K562 (cell line): ENCODE results near the gene LIMS1. TPM values are rescaled to one million over a fixed set of nuclear protein-coding genes. Genes with fewer than 3 reads are reported as not detected.

Experiments
- CAMTA2 ChIP-seq: fragments of 250-450 bp; sonication (Bioruptor Pico); conservative IDR thresholded peaks from 2 replicates; pipeline ENCODE4 v1.5.1; 2022
- FOXK1 ChIP-seq: sonication (generic); formaldehyde crosslinking; IDR thresholded peaks from 2 replicates; pipeline ENCODE4 v1.8.0; 2022; ENCODE audit warnings: missing genetic modification reagents, mild to moderate bottlenecking, borderline replicate concordance
- GABPA ChIP-seq: fragments of 200-800 bp; sonication (Bioruptor generic); conservative IDR thresholded peaks from 2 replicates; pipeline ENCODE4 v1.6.1; 2016; ENCODE audit warnings: low read depth, missing genetic modification characterization, missing compliant biosample characterization
- HNRNPLL ChIP-seq: fragments of 200-400 bp; formaldehyde crosslinking; IDR thresholded peaks from 2 replicates; pipeline ENCODE4 v1.6.1; 2017; ENCODE audit warnings: low read length, low read depth, mild to moderate bottlenecking; ENCODE audit not compliant: poor library complexity, severe bottlenecking
- KLF13 ChIP-seq: fragments of 450-650 bp; IDR thresholded peaks from 2 replicates; pipeline ENCODE4 v1.6.1; 2016; ENCODE audit warnings: missing genetic modification characterization, low read depth, mild to moderate bottlenecking, missing compliant biosample characterization, moderate library complexity, borderline replicate concordance
- MEIS2 ChIP-seq: fragments of 450-650 bp; IDR thresholded peaks from 2 replicates; pipeline ENCODE4 v1.6.1; 2014; ENCODE audit warnings: mild to moderate bottlenecking; ENCODE audit not compliant: partially characterized antibody
- RHOXF2B ChIP-seq: fragments of 250-450 bp; sonication (Bioruptor Pico); conservative IDR thresholded peaks from 2 replicates; pipeline ENCODE4 v1.5.1; 2021
- SIN3A ChIP-seq, 2 experiments: fragments of 150-350 bp in 1 of 2; IDR thresholded peaks; 2 replicates each; pipeline ENCODE4 v1.6.1; 2011 to 2016; ENCODE audit warnings: borderline replicate concordance in 2 of 2, low read depth in 2 of 2, low read length in 2 of 2, mild to moderate bottlenecking in 2 of 2, moderate library complexity in 2 of 2; ENCODE audit not compliant: control insufficient read depth in 1 of 2
- SMAD4 ChIP-seq: fragments of 250-450 bp; sonication (Bioruptor Pico); conservative IDR thresholded peaks from 2 replicates; pipeline ENCODE4 v1.8.0; 2021; ENCODE audit warnings: inconsistent platforms, mild to moderate bottlenecking, moderate library complexity
- TCF7L2 ChIP-seq: fragments of 150-350 bp; IDR thresholded peaks from 2 replicates; pipeline ENCODE4 v1.6.1; 2016; ENCODE audit warnings: low read depth, mild to moderate bottlenecking, low read length, moderate library complexity
- ZNF121 ChIP-seq: sonication (generic); formaldehyde crosslinking; conservative IDR thresholded peaks from 2 replicates; pipeline ENCODE4 v1.8.0; 2022; ENCODE audit warnings: missing genetic modification reagents
- ZNF134 ChIP-seq: fragments of 250-450 bp; sonication (Bioruptor Pico); conservative IDR thresholded peaks from 2 replicates; pipeline ENCODE4 v1.4.0; 2020
- ZNF212 ChIP-seq: fragments of 450-650 bp; formaldehyde crosslinking; IDR thresholded peaks from 2 replicates; pipeline ENCODE4 v1.4.0; 2020; ENCODE audit warnings: mild to moderate bottlenecking
- ZZZ3 ChIP-seq: fragments of 450-650 bp; IDR thresholded peaks from 2 replicates; pipeline ENCODE4 v1.6.1; 2016; ENCODE audit warnings: antibody characterized with exemption, mild to moderate bottlenecking, moderate library complexity
- polyA plus RNA-seq, 8 experiments: library from polyadenylated mRNA; depleted of rRNA in 4 of 8; stranded (reverse) in 5 of 8; unstranded in 3 of 8; fragments of >200 nt; fragmentation: Nextera tagmentation in 2 of 8; fragmentation: Illumina TruSeq in 1 of 8; extraction: Ambion mirVana in 2 of 8; extraction: Trizol in 1 of 8; gene quantifications; 2 replicates each; pipeline versions ENCODE4 v1.2.1 to v1.2.3, GENCODE V29; 2011 to 2014; ENCODE audit warnings: inconsistent platforms in 1 of 8, missing spikeins in 1 of 8
- total RNA-seq, 7 experiments: library from RNA; depleted of rRNA in 6 of 7; stranded (reverse); fragments of >200 nt in 6 of 7; fragmentation: Illumina TruSeq in 2 of 7; extraction: Trizol in 2 of 7; gene quantifications; 2 replicates each; pipeline versions ENCODE4 v1.2.1 to v1.2.3, GENCODE V29; 2011 to 2021; ENCODE audit warnings: low replicate concordance in 1 of 7
- TF ChIP-seq, protein P1 (sequence below), 2 experiments: fragments of 150-350 bp in 1 of 2; IDR thresholded peaks; 2 replicates each; pipeline ENCODE4 v1.6.1; 2012 to 2016; ENCODE audit warnings: low read depth in 2 of 2, low read length in 2 of 2, mild to moderate bottlenecking in 1 of 2, moderate library complexity in 1 of 2
- TF ChIP-seq, protein P2 (sequence below): fragments of 250-450 bp; sonication (Bioruptor Pico); IDR thresholded peaks from 2 replicates; pipeline ENCODE4 v1.5.0; 2021
- TF ChIP-seq, protein P3 (sequence below), 3 experiments: fragments of 200-800 bp in 1 of 3; fragments of 250-450 bp in 1 of 3; fragments of 450-650 bp in 1 of 3; sonication (Bioruptor Pico) in 1 of 3; sonication (Bioruptor generic) in 1 of 3; formaldehyde crosslinking in 1 of 3; IDR thresholded peaks; 2 replicates each; pipeline versions ENCODE4 v1.6.1 to v1.8.0; 2016 to 2022; ENCODE audit warnings: mild to moderate bottlenecking in 2 of 3, missing genetic modification characterization in 2 of 3, missing compliant biosample characterization in 1 of 3, moderate library complexity in 1 of 3
- TF ChIP-seq, protein P4 (sequence below): fragments of 250-450 bp; sonication (Bioruptor Pico); IDR thresholded peaks from 2 replicates; pipeline ENCODE4 v1.8.0; 2021; ENCODE audit warnings: moderate library complexity, mild to moderate bottlenecking, inconsistent platforms

Gene LIMS1
- total and polyA plus RNA-seq, 9 of the 15 experiments (the other 6 are each of a cell fraction or from before 2014, with no cell fraction given), result 52.8 to 134 (median 81.0) TPM

DNA sequence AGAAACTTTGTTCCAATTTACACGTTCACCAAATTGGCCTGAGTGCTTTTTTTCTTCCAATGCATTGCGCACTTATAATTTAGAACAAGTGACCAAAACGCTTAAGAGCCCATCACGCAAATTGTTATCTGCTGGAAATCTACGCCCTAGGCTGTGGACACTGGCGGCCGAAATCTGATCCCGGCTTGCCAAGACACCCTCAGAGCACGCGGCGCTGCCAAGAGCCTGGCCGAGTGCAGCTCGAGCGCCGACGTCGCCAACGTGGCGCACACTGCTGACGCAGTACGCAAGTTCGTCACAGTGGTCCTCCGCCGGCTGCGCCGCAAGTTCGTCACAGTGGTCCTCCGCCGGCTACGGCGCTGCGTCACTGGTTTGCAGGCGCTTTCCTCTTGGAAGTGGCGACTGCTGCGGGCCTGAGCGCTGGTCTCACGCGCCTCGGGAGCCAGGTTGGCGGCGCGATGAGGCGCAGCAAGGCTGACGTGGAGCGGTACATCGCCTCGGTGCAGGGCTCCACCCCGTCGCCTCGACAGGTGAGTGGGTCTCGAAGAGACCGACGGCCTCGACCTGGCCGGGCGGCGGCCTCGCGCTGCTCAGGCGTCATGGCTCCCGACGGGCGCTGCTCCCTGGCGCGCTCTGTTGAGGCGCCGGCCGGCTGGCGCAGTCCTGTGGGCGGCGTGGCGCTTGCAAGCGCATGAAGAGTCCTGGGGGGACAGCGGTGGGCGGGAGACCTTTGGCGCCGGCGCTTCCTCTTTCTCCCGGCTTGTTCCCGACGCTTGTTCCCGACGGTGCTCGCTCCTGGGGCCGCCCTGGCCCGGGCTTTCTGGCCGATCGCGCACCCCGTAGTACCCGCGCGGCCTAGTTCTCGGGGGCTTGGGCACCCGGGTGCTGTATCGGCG, 185.1 kb downstream of the LIMS1 start, which contains the start of gene RANBP2 (continued):
- peak; percentile 93 for TF ChIP-seq HNRNPLL
- TF ChIP-seq MEIS2, result peak; percentile 20
- peak; percentile 47; the same call in 1 of the 2 replicates for TF ChIP-seq GABPA (tag)
- TF ChIP-seq ZNF134, result no peak
- TF ChIP-seq SMAD4 (CRISPR knock-in tag), result peak; percentile 82
- TF ChIP-seq SIN3A (IDR thresholded peaks at IDR 0.05; ENCODE audit: borderline replicate concordance in 2 of 2, control insufficient read depth in 1 of 2, low read depth in 2 of 2, low read length in 2 of 2), result no peak
- no peak for TF ChIP-seq ZNF121 (CRISPR knock-in tag)
- no peak for TF ChIP-seq ZZZ3
- no peak for TF ChIP-seq TCF7L2
- peak; percentile 95 for TF ChIP-seq FOXK1 (CRISPR knock-in tag)
- TF ChIP-seq ZNF212, result 0 out of 2 replicates have a peak, but pooled peaks have one; percentile 56
- TF ChIP-seq, protein P1, sequence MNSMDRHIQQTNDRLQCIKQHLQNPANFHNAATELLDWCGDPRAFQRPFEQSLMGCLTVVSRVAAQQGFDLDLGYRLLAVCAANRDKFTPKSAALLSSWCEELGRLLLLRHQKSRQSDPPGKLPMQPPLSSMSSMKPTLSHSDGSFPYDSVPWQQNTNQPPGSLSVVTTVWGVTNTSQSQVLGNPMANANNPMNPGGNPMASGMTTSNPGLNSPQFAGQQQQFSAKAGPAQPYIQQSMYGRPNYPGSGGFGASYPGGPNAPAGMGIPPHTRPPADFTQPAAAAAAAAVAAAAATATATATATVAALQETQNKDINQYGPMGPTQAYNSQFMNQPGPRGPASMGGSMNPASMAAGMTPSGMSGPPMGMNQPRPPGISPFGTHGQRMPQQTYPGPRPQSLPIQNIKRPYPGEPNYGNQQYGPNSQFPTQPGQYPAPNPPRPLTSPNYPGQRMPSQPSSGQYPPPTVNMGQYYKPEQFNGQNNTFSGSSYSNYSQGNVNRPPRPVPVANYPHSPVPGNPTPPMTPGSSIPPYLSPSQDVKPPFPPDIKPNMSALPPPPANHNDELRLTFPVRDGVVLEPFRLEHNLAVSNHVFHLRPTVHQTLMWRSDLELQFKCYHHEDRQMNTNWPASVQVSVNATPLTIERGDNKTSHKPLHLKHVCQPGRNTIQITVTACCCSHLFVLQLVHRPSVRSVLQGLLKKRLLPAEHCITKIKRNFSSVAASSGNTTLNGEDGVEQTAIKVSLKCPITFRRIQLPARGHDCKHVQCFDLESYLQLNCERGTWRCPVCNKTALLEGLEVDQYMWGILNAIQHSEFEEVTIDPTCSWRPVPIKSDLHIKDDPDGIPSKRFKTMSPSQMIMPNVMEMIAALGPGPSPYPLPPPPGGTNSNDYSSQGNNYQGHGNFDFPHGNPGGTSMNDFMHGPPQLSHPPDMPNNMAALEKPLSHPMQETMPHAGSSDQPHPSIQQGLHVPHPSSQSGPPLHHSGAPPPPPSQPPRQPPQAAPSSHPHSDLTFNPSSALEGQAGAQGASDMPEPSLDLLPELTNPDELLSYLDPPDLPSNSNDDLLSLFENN (IDR thresholded peaks at IDR 0.05; ENCODE audit: low read depth in 2 of 2, low read length in 2 of 2), result no peak
- TF ChIP-seq, protein P2, sequence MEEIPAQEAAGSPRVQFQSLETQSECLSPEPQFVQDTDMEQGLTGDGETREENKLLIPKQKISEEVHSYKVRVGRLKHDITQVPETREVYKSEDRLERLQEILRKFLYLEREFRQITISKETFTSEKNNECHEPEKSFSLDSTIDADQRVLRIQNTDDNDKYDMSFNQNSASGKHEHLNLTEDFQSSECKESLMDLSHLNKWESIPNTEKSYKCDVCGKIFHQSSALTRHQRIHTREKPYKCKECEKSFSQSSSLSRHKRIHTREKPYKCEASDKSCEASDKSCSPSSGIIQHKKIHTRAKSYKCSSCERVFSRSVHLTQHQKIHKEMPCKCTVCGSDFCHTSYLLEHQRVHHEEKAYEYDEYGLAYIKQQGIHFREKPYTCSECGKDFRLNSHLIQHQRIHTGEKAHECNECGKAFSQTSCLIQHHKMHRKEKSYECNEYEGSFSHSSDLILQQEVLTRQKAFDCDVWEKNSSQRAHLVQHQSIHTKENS (CRISPR knock-in tag), result no peak
- TF ChIP-seq RHOXF2B (CRISPR knock-in tag), result no peak
- TF ChIP-seq KLF13 (tag), result peak; percentile 26; the same call in 1 of the 2 replicates
- TF ChIP-seq, protein P3, sequence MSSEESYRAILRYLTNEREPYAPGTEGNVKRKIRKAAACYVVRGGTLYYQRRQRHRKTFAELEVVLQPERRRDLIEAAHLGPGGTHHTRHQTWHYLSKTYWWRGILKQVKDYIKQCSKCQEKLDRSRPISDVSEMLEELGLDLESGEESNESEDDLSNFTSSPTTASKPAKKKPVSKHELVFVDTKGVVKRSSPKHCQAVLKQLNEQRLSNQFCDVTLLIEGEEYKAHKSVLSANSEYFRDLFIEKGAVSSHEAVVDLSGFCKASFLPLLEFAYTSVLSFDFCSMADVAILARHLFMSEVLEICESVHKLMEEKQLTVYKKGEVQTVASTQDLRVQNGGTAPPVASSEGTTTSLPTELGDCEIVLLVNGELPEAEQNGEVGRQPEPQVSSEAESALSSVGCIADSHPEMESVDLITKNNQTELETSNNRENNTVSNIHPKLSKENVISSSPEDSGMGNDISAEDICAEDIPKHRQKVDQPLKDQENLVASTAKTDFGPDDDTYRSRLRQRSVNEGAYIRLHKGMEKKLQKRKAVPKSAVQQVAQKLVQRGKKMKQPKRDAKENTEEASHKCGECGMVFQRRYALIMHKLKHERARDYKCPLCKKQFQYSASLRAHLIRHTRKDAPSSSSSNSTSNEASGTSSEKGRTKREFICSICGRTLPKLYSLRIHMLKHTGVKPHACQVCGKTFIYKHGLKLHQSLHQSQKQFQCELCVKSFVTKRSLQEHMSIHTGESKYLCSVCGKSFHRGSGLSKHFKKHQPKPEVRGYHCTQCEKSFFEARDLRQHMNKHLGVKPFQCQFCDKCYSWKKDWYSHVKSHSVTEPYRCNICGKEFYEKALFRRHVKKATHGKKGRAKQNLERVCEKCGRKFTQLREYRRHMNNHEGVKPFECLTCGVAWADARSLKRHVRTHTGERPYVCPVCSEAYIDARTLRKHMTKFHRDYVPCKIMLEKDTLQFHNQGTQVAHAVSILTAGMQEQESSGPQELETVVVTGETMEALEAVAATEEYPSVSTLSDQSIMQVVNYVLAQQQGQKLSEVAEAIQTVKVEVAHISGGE (CRISPR knock-in tag; IDR thresholded peaks at IDR 0.05), result peak in 1 of 3 experiments; percentile 71; a peak in 1 of 6 replicates
- TF ChIP-seq CAMTA2 (CRISPR knock-in tag), result no peak
- TF ChIP-seq, protein P4, sequence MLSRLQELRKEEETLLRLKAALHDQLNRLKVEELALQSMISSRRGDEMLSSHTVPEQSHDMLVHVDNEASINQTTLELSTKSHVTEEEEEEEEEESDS (CRISPR knock-in tag), result no peak
